Epithelial cell of esophagus (primary cell): ENCODE results near the gene SCAMP4.

ENCODE experiments used
- DNase-seq: peaks from one replicate; pipeline ENCODE4 v3.0.0; 2010; ENCODE audit warnings: low read depth
- H3K4me3 ChIP-seq: 2 replicates; pipeline ENCODE4 v1.5.1; 2011; ENCODE audit warnings: mild to moderate bottlenecking, low read length, control low read depth
- CTCF ChIP-seq: IDR thresholded peaks from 2 replicates; pipeline ENCODE4 v1.5.1; 2011; ENCODE audit warnings: low read depth, mild to moderate bottlenecking, low read length, control low read depth, inconsistent platforms; ENCODE audit not compliant: insufficient read depth; ENCODE audit errors: missing control alignments

SCAMP4 gene

GRCh38 chr19:1920644-1921043 is 15.4 kb downstream of the SCAMP4 start:
- no peak for DNase-seq
- no peak overlapping the region for H3K4me3 ChIP-seq
- no peak for TF ChIP-seq CTCF

GRCh38 chr19:1921326-1921725 is 16.1 kb downstream of the SCAMP4 start:
- TF ChIP-seq CTCF: no peak
- DNase-seq: no peak
- no peak overlapping the region for H3K4me3 ChIP-seq

GRCh38 chr19:1921825-1922224 is 16.6 kb downstream of the SCAMP4 start:
- TF ChIP-seq CTCF: no peak
- DNase-seq: no peak
- H3K4me3 ChIP-seq: no peak overlapping the region

- no peak for TF ChIP-seq CTCF
- DNase-seq: no peak
- no peak overlapping the region for H3K4me3 ChIP-seq
Observed at GRCh38 chr19:1922803-1923202, 17.6 kb downstream of the SCAMP4 start.

- DNase-seq: no peak
- TF ChIP-seq CTCF: no peak
- no peak overlapping the region for H3K4me3 ChIP-seq
Observed at GRCh38 chr19:1923319-1923718, 18.1 kb downstream of the SCAMP4 start.

- TF ChIP-seq CTCF: no peak
- DNase-seq: no peak
- H3K4me3 ChIP-seq: no peak overlapping the region
Observed at GRCh38 chr19:1924320-1924961, 19.2 kb downstream of the SCAMP4 start.

GRCh38 chr19:1925544-1925943 is 20.3 kb downstream of the SCAMP4 start:
- no peak for DNase-seq
- TF ChIP-seq CTCF: no peak
- H3K4me3 ChIP-seq: no peak overlapping the region
